ENCODE measurements around the gene RALB.
"Not testable (repeated sequence)": the region's sequence is repeated elsewhere in the genome, so short reads cannot be mapped to it uniquely, and the experiment has no call there.

The RALB gene

GRCh38 chr2:120225549-120226065 is 27.0 kb upstream of the RALB start:
- DNase-seq = no peak

DNA sequence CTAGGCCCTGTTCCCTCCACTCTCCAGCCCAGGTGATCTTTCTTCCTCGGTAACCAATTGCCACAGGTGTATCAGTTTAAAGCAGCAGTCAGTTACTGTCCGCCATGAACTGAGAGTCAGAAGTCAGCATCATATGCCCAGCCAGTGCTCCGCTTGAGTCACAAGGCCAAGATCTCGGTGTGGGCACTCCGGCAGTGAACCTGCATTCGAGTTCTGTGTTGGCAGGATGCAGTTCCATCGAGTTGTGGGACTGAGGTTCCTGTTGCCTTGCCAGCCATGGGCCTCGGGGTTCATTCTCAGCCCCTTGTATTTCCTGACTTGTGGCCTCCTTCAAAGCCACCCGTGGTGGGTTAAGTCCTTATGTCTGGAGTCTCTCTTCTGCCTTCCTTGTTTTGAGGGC is 26.3 kb upstream of the RALB start:
- no peak for DNase-seq

DNA sequence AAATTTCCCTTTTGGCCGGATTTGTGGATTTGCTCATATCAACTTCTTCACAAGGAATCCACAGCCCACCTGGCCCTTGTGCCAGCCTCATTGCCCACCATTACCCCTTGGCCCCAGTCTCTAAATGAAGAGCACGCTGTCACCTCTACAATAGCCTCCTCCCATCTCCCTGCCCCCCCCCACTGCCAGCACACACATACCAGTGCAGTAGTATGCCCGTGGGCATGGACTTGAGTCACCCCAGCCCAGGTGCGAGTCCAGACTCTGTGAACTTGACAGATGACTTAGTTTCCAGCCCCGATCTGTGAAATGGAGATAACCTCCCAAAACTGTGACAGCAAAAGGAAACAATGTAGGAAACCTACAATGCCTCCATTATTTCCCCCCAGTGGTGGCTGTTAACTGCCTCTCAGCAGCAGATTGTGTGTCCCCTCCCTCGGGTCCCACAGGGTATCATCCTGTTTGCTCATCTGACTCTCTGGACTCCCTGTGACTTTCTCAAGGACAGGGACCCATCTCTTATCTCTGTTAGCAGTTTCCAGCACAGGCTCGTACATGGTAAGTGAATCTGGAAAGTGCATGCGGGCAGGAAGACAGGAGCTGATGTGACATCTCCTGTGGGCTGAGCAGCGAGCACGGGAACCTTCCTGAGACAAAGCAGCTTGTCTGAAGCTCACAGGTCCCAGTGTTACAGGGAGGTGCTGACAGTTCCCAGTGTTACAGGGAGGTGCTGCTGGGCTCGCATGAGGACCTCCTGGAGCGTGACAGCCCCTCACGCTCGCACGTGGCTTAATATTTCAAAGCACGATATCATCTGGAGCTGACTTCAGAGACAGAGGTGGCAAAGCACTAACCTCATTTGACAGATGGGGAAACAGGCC is 25.3 kb upstream of the RALB start:
- DNase-seq = no peak

- DNase-seq = no peak
Observed at GRCh38 chr2:120228503-120228902, 24.1 kb upstream of the RALB start.

DNA sequence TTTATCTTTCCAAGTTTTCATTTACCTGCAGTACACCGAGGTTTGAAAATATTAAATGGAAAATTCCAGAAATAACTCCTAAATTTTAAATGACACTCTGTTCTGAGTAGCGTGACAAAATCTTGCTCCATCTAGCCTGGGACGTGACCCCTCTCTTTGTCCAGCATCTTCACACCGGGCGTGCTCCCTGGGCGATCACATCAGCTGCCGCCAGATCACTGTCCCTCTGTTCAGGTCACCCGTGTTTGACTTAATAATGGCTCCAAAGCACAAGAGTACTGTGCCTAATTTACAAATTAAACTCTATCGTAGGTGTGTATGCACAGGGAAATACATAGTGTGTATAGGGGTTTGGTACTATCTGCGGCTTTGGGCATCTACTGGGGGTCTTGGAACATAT is 23.3 kb upstream of the RALB start:
- no peak for DNase-seq

- DNase-seq = no peak
Observed at GRCh38 chr2:120230515-120231471, 21.9 kb upstream of the RALB start.

DNA sequence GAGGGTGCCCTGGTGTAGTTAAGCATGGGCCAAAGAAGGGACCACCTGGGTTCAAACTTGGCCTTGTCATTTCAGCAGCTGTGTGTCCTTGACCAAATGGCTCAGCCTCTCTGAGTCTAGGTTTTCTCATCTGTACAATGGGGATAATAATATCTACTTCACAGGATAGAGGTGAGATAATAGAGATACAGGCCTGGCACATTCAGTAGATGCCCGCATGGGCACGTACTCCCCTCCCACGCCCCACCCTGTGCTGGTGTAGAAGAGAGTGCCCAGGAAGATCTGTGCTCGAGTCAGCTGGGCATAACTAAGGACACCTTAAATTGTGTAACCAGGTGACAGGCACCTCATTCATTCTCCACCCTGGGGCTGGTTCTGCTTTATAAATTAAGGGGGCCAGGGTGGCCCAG is 21.1 kb upstream of the RALB start:
- DNase-seq = no peak

GRCh38 chr2:120231974-120232635 is 20.5 kb upstream of the RALB start:
- DNase-seq = no peak

- DNase-seq = no peak
Observed at GRCh38 chr2:120233292-120233691, 19.4 kb upstream of the RALB start.

- DNase-seq = not testable (repeated sequence)
Observed at GRCh38 chr2:120235158-120235557, 17.5 kb upstream of the RALB start.

DNA sequence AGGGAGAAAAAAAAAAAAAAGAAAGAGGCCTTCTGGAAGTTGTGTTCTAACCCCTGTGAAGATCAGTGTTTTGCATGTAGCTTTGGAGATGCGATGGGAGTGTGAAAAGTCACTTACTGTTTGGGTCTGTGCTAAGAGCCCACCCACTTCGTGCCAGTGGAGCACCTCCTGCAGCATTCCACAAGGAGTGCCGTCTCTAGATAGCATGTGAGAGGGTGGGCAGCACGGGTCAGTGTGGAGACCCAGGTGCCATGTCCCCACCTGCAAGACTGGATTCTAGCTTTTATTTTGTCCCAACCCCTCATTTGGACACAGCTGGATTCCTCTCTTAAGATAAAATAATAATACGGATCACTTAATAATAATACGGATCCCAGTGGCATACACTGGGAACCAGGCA is 17.0 kb upstream of the RALB start:
- no peak for DNase-seq

DNA sequence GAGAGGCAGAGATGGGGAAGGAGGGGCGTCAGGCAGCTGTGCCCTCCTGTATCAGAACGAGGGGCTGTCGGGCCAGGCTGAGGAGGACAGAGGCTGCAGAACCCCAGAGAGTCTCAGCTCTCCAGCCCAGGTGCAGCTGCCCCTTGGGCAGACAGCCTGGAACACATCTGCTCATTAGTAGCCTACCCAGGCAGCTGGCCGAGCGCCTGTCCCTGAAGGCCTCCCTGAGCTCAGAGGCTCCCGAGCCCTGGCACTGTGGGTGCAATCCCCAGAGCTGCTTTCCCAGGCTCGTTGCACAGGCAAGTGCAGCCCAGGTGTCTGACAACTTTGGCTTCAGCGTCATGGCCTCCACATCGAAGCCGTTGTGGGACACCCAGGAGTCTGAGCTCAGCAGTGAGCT is 16.3 kb upstream of the RALB start:
- peak; percentile 14 for DNase-seq

DNA sequence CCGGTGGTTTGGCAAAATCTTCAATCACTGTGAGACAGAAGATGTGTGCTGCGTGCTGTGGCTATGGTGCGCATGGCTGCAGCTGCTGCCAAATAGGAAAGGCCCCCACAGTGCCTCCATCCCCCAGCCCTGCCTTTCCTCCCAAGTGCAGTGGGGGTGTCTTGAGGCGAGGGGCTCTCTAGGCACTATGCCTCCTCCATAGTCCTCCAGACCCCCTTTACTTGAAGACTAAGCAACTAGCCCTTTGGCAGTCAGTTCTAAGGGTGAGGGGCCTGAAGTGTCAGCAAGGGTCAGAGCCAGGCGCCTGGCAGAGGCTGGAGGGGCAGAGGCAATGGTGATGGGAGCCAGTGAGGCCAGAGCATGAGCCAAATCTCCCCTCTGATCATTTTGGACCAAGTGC is 15.9 kb upstream of the RALB start:
- no peak for DNase-seq

- no peak for DNase-seq
Observed at GRCh38 chr2:120237491-120237902, 15.2 kb upstream of the RALB start.

DNA sequence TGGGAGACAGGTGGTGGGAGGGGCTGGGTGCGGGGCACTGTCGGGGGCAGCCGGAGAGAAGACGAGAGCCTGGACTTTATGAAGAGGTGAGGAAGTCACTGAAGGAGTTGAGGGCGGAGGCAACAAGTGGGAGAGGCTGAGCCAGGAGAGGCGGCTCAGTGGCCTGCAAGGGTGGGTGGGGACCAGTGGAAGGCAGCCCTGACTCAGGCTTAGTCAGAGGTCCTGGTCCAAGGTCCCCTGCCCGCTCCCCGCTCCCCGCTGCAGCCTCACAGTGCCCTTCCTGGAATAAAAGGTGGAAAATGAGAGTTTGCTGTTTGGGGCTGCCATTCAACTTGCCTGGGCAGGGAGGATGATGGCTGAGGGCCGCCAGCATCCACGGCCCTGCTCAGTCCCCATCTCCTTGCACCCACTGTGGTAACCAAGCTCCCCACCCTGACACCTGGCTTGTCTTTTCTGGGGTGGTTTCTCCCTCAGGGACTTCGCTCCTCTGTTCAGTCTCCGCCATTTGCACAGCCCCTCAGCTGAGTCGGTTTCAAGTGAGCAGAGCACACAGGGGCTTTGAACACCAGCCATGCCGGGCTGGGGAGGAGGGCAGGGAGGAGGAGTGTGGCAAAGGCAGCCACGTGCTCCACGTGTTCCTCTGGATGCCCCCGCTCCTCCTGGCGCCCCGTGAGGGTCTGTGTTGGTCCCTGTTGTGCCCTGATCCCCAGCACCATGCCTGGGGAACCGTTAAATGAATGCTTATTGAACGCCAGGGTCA is 13.7 kb upstream of the RALB start:
- no peak for DNase-seq

DNA sequence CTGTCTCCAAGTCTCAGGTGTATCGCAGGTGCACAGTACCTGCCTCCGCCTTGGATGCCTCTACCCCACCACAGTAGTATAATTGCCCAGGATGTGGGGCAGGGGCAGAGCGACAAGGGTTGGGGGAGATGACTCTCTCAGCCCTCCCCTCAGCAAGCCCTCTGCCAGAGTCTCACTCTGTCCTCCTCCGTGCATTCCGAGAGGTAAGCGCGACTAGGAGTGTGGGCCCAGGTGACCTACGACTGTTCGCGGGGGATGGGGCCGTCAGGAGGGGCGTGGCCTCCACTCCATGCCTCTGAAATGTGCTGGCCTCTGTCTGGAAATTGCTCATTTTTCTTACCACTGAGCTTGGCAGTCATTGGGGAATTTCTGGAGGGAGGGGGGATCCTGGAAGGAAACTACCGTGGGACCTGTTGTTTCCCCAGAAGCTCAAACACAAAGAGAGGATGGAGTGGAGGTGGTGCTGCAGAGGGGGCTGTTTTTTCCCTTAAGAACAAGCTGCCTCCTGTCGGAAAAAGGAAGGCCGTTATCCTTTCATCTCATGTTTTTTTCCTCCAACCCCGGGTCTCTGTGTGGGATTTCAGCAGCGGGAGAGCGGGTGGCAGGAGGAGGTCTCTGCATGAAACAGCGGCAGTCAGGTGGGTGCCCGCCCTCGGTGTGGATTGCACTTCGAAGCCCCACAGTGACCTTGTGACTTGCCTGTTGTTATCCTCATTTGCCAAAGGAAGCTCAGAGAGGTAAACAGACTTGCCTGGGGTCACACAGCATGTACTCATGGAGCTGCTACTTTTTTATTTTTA is 13.0 kb upstream of the RALB start:
- no peak for DNase-seq

- no peak for DNase-seq
Observed at GRCh38 chr2:120240901-120241429, 11.7 kb upstream of the RALB start.

DNA sequence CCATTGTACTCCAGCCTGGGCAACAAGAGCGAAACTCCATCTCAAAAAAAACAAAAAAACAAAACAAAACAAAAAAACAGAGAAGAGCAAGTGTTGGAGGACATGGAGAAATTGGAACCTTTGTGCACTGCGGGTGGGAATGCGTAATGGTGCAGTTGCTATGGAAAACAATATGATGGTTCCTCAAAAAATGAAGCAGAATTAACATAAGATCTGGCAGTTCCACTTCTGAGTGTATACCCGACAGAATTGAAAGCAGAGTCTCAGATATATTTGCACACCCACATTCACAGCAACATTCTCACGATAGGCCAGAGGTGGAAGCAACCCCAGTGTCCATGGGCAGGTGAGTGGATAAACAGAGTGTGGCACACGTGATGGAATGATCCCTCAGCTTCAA is 11.0 kb upstream of the RALB start:
- no peak for DNase-seq

DNA sequence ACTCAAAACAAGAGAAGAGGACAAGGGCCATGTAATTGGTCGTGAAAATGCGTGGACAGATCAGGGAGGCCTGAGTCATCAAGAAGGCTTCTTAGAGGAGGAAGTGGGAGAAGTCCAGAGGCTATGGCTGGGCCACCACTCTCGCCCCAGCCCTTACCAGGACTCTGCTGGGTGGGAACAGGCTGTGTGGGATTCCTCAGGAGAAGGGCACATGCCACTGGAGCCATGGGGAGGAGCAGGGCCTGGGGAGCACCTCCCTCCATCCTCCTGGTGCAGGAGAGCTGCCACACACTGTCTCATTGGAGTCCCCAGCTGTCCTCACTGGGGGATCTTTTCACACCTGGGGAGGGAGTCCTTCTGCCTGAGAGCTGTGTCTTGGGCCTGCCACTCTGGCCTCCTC is 9.4 kb upstream of the RALB start:
- DNase-seq = no peak

GRCh38 chr2:120243875-120244553 is 8.6 kb upstream of the RALB start:
- no peak for DNase-seq
